Activated CD4-positive, alpha-beta memory T cell treated with anti-CD3 and anti-CD28 coated beads for 36 hours (primary cell): ENCODE measurements around the gene TNFRSF4. TPM values are rescaled to one million over a fixed set of nuclear protein-coding genes. Genes with fewer than 3 reads are reported as not detected.
"Not testable (repeated sequence)": the region's sequence is repeated elsewhere in the genome, so short reads cannot be mapped to it uniquely, and the experiment has no call there.

Experiments used
- CTCF ChIA-PET: fragments of 350-600 bp; sonication (Branson Sonifier 250); formaldehyde crosslinking; loops from one replicate; lab custom pipeline; 2021; ENCODE audit warnings: antibody characterized with exemption, inconsistent platforms; lab: Charles Lee
- POLR2A ChIA-PET: fragments of 350-600 bp; sonication (Branson Sonifier 250); formaldehyde crosslinking; loops from one replicate; lab custom pipeline; 2021; ENCODE audit warnings: antibody characterized with exemption; lab: Charles Lee
- DNase-seq: peaks from one replicate; pipeline ENCODE4 v3.0.0-alpha.2; 2020
- H3K27ac Mint-ChIP-seq: one replicate; pipeline ENCODE4 v1.8.0; 2021; ENCODE audit warnings: mixed read lengths
- H3K27me3 Mint-ChIP-seq: one replicate; pipeline ENCODE4 v1.8.0; 2021; ENCODE audit warnings: mixed read lengths
- H3K36me3 Mint-ChIP-seq: one replicate; pipeline ENCODE4 v1.8.0; 2021; ENCODE audit warnings: mixed read lengths
- H3K4me1 Mint-ChIP-seq: one replicate; pipeline ENCODE4 v1.8.0; 2021; ENCODE audit warnings: low read depth, mixed read lengths
- H3K4me3 Mint-ChIP-seq: one replicate; pipeline ENCODE4 v1.8.0; 2021; ENCODE audit warnings: mild to moderate bottlenecking, mixed read lengths
- H3K9me3 Mint-ChIP-seq: one replicate; pipeline ENCODE4 v1.8.0; 2021; ENCODE audit warnings: mixed read lengths
- intact Hi-C: fragments of 100-400 bp; cut with micrococcal nuclease; formaldehyde crosslinking; loops from one replicate; pipeline ENCODE4 v1.15.1; 2023
- total RNA-seq, 2 experiments: library from RNA; stranded (reverse); gene quantifications; one replicate each; pipeline ENCODE4 v1.2.3, GENCODE V29; 2021

The TNFRSF4 gene
- total RNA-seq, 2 experiments from 2014 or later = 1,003 to 1,005 TPM

DNA sequence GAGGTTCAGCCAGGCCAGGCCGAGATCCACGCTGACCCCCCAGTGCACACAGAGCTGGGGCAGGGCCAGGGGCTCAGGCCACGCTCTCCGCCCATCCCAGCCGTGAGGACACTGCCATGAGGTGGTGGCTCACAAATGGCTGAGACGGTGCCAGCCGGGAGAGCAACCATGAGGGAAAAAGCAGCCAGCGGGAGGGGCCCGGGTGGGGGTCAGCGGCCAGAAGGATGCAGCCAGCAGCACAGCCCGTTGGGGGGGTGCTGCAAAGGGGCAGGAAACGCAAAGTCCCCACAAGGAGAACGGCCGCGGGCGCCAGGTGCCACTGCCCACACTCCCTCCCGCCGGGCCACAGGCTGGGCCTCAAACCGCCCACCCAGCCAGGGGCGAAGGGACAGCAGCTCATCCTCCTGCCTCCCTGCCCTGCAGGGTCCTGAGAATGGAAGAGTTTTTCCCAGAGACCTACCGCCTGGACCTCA, 32.0 kb downstream of the TNFRSF4 start:
- Mint-ChIP-seq H3K36me3 (no peaks in the 10 kb centered on the region), H3K4me1 (no peaks in the 10 kb centered on the region), H3K27me3 (peaks cover 5% of the 10 kb centered on the region), H3K4me3 (no peak overlapping the region), H3K27ac (no peak overlapping the region), H3K9me3 (no peaks in the 10 kb centered on the region)
- intact Hi-C loops = no loop called here
- no peak for DNase-seq
- ChIA-PET CTCF (no interaction called here), POLR2A (no interaction called here)

GRCh38 chr1:1181129-1181937, 32.6 kb downstream of the TNFRSF4 start:
- ChIA-PET CTCF (no interaction called here), POLR2A (no interaction called here)
- intact Hi-C loops = no loop called here
- Mint-ChIP-seq H3K4me3 (peak overlapping the region; percentile 26), H3K27me3 (peaks cover 5% of the 10 kb centered on the region), H3K27ac (no peak overlapping the region), H3K36me3 (no peaks in the 10 kb centered on the region), H3K4me1 (no peaks in the 10 kb centered on the region), H3K9me3 (no peaks in the 10 kb centered on the region)
- no peak for DNase-seq

DNA sequence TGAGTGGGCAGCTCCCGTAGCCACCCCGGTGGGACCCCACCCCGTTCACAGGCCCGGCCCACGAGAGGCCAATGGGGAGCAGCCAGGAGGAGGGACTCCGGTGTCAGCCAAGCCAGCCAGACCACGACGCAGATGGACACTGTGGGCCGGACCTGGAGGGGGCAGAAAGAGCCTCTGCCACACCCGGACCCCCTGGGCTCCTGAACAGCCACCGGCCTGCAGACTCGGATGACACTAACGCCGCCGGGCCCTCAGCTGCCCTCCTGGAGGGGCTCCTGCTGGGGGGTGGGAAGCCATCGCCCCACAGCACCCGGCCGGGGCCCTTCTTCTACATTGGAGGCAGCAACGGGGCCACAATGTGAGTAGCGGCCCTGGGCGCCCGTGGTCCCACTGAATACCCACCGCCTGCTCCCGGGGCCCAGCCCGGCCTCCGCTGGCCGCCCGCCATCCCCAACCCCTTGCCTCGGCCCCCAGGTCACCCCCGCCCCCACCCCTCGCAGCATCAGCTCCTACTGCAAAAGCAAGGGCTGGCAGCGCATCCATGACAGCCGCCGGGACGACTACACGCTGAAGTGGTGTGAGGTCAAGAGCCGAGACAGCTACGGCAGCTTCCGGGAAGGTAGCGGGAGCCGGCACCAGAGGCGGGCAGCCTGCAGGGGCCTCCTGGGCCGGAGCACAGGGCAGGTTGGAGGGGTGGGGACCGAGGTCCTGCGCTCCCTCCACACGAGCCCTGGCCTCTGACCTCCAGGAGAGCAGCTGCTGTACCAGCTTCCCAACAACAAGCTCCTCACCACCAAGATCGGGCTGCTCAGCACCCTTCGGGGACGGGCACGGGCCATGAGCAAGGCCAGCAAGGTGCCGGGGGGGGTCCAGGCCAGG, 33.7 kb downstream of the TNFRSF4 start:
- H3K27ac Mint-ChIP-seq = no peak overlapping the region
- intact Hi-C loops = no loop called here
- ChIA-PET CTCF (no interaction called here), POLR2A (no interaction called here)
- no peaks in the 10 kb centered on the region for H3K4me1 Mint-ChIP-seq
- peaks cover 5% of the 10 kb centered on the region for H3K27me3 Mint-ChIP-seq
- DNase-seq = no peak
- no peak overlapping the region for H3K4me3 Mint-ChIP-seq
- H3K36me3 Mint-ChIP-seq = no peaks in the 10 kb centered on the region
- no peaks in the 10 kb centered on the region for H3K9me3 Mint-ChIP-seq

- POLR2A ChIA-PET = no interaction called here
- DNase-seq = no peak
- intact Hi-C loops = no loop called here
- H3K27me3 Mint-ChIP-seq = peaks cover 5% of the 10 kb centered on the region
- CTCF ChIA-PET = no interaction called here
- no peak overlapping the region for H3K4me3 Mint-ChIP-seq
- H3K4me1 Mint-ChIP-seq = no peaks in the 10 kb centered on the region
- no peak overlapping the region for H3K27ac Mint-ChIP-seq
- H3K36me3 Mint-ChIP-seq = no peaks in the 10 kb centered on the region
- H3K9me3 Mint-ChIP-seq = no peaks in the 10 kb centered on the region
Measured at GRCh38 chr1:1179346-1179982, 34.5 kb downstream of the TNFRSF4 start.

DNA sequence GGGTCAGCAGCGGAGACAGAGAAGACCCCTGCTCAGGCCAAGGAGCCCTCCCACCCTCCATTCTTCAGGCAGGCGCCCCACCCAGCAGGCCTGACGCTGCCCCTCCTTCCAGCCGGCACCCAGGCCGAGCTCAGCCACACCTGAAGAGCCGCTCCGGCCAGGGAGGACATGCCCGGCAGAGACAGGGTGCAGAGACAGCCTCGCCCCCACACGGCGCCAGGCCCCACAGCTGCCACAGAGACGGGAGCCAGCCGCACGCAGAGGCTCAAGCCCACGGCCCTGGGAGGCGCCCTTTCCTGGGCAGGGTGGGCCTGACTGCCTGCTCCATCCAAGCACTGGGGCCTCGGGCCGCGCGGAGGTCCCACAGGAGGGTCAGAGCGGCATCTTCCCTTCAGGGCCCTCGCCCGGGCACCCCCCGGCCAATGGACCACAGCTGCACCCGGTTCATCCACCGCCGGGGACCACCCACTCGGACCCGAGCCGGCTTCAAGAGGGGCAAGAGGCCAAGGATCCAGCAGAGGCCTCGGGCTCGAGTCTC, 35.1 kb downstream of the TNFRSF4 start:
- H3K36me3 Mint-ChIP-seq = no peaks in the 10 kb centered on the region
- POLR2A ChIA-PET = no interaction called here
- H3K4me3 Mint-ChIP-seq = no peak overlapping the region
- no peak for DNase-seq
- CTCF ChIA-PET = no interaction called here
- no peak overlapping the region for H3K27ac Mint-ChIP-seq
- H3K27me3 Mint-ChIP-seq = peaks cover 5% of the 10 kb centered on the region
- intact Hi-C loops = no loop called here
- no peaks in the 10 kb centered on the region for H3K9me3 Mint-ChIP-seq
- H3K4me1 Mint-ChIP-seq = no peaks in the 10 kb centered on the region

GRCh38 chr1:1177452-1178206, 36.3 kb downstream of the TNFRSF4 start:
- no peaks in the 10 kb centered on the region for H3K36me3 Mint-ChIP-seq
- intact Hi-C loops = no loop called here
- H3K4me3 Mint-ChIP-seq = no peak overlapping the region
- no peak for DNase-seq
- no peak overlapping the region for H3K27ac Mint-ChIP-seq
- H3K27me3 Mint-ChIP-seq = peaks cover 5% of the 10 kb centered on the region
- H3K9me3 Mint-ChIP-seq = no peaks in the 10 kb centered on the region
- ChIA-PET POLR2A (no interaction called here), CTCF (no interaction called here)
- H3K4me1 Mint-ChIP-seq = peaks cover 6% of the 10 kb centered on the region

DNA sequence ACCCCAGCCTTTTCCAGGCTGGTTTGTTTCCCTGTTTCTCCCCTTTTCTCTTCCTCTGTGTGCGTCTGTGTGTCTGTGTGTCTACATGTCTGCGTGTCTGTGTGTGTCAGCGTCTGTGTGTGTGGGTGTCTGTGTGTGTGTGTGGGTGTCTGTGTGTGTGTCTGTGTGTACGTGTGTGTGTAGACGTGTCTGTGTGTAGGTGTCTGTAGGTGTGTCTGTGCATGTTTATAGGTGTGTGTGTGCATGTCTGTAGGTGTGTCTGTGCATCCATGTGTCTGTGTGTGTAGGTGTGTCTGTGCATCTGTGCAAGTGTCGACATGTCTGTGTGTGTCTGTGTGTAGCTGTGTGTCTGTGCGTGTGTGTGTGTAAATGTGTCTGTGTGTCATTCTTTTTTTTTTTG, 37.0 kb downstream of the TNFRSF4 start:
- Mint-ChIP-seq H3K36me3 (no peaks in the 10 kb centered on the region), H3K27me3 (peaks cover 8% of the 10 kb centered on the region), H3K9me3 (no peaks in the 10 kb centered on the region), H3K4me1 (peaks cover 11% of the 10 kb centered on the region), H3K27ac (no peak overlapping the region), H3K4me3 (no peak overlapping the region)
- DNase-seq = no peak
- ChIA-PET POLR2A (no interaction called here), CTCF (no interaction called here)
- intact Hi-C loops = no loop called here

GRCh38 chr1:1176063-1176761, 37.7 kb downstream of the TNFRSF4 start:
- H3K27me3 Mint-ChIP-seq, DNase-seq, H3K4me3 Mint-ChIP-seq, H3K36me3 Mint-ChIP-seq, intact Hi-C loops, H3K9me3 Mint-ChIP-seq, POLR2A ChIA-PET, H3K27ac Mint-ChIP-seq: not testable (repeated sequence)
- CTCF ChIA-PET = interaction anchor here (1.1 kb wide), 1 partner anchor 54 kb away, joined by 3 read pairs; no protein-coding TSS in a partner anchor
- H3K4me1 Mint-ChIP-seq = peaks cover 12% of the 10 kb centered on the region

DNA sequence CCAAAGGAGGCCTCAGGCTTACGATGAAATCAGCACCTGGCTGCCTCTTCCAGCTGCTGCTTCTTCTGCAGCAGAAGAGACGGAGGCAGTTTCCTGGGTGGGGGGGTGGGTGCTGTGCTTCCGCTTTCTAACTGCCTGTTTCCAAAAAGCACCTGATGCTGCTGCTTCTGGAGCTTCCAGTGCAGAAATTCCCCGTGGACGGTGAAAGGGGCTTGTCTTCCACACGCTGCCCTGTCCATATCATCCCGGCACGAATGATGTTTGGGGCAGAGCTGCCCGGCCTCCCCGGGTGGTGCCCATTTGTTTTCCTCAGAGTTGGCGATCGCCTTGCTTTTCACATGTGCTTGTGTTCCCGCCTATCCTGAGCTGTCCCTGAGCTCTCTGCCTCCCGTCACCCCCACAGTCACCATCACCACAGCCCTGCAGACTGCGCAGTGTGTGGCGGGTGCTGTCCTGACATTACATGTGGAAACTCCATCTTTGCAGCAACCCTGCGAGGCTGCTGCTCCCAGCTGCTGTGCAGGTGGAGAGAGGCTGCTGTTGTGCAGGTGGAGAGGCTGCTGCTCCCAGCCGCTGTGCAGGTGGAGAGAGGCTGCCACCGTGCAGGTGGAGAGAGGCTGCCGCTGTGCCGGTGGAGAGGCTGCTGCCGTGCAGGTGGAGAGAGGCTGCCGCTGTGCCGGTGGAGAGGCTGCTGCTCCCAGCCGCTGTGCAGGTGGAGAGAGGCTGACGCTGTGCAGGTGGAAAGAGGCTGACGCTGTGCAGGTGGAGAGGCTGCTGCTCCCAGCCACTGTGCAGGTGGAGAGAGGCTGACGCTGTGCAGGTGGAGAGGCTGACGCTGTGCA, 38.5 kb downstream of the TNFRSF4 start:
- no peak for DNase-seq
- H3K4me1 Mint-ChIP-seq = peaks cover 12% of the 10 kb centered on the region
- CTCF ChIA-PET = interaction anchor here (1.1 kb wide), 1 partner anchor 53 kb away, joined by 3 read pairs; no protein-coding TSS in a partner anchor
- POLR2A ChIA-PET = no interaction called here
- no peaks in the 10 kb centered on the region for H3K36me3 Mint-ChIP-seq
- H3K9me3 Mint-ChIP-seq = no peaks in the 10 kb centered on the region
- H3K27me3 Mint-ChIP-seq = peaks cover 4% of the 10 kb centered on the region
- intact Hi-C loops = no loop called here
- no peak overlapping the region for H3K27ac Mint-ChIP-seq
- no peak overlapping the region for H3K4me3 Mint-ChIP-seq

DNA sequence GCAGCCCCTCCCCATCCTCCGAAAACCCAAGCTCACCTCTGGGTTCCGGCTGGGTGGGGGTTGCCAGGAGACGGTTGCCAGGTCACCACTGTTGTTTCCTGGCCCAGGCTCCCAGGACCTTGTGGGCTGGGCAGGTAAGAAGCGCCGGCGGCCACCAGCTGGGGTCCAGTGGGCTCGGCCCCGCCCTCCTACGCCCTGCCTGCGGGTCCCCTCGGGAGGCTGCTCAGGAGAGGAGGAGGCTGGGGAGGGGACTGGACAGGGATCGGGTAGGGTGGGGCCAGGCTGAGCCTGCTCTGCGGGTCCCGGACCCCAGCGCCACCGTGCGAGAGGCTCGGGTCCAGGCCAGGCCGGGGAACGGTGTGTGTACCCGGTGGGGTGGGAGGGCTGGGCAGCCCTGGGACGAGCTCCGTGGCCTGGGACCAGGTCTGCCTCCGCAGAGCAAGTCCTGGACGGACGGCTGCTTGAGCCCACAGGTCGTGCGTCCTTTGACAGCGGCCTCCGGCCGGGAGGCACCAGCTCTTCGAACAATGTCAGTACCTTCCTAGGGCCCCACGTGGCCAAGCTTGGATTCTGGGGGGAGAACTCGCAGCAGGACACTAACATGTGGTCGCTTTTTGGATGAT, 40.0 kb downstream of the TNFRSF4 start, which contains the start of gene TTLL10:
Gene TTLL10 (plus strand): TSS at position 88 of the 623 bp plus-strand sequence. CDS start 5,336 bp downstream, outside the sequence.
- ChIA-PET POLR2A (interaction anchor here (0.6 to 1.3 kb wide), 2 partner anchors 70 to 161 kb away, joined by 3 to 5 read pairs; partner anchors contain the start of gene ISG15), CTCF (interaction anchor here (0.8 kb wide), 1 partner anchor 51 kb away, joined by 3 read pairs; no protein-coding TSS in a partner anchor)
- no peak within 1 kb of the TSS for H3K27ac Mint-ChIP-seq
- no peaks in the 10 kb centered on the region for H3K9me3 Mint-ChIP-seq
- H3K4me3 Mint-ChIP-seq = no peak within 1 kb of the TSS
- peaks cover 10% of the 10 kb centered on the region for H3K27me3 Mint-ChIP-seq
- DNase-seq = peak; percentile 59
- intact Hi-C loops = loop anchor here (5.0 kb wide), 1 partner anchor 108 kb away; the partner anchor contains the start of gene SCNN1D
- H3K36me3 Mint-ChIP-seq = no peaks in the 10 kb centered on the region
- peaks cover 12% of the 10 kb centered on the region for H3K4me1 Mint-ChIP-seq
